Jurkat, Clone E6-1 (cell line): ENCODE data around the gene SIGLEC1.

Experiments used
- DNase-seq: peaks from one replicate; pipeline ENCODE4 v3.0.0-alpha.2; 2011; ENCODE audit warnings: low read depth, low spot score
- H3K4me3 ChIP-seq: 2 replicates; pipeline ENCODE4 v1.5.1; 2011; ENCODE audit warnings: mild to moderate bottlenecking, low read length, control low read depth, moderate library complexity

Gene SIGLEC1

GRCh38 chr20:3730803-3731672, 18.6 kb upstream of the SIGLEC1 start:
- no peak for DNase-seq
- no peak overlapping the region for H3K4me3 ChIP-seq

- H3K4me3 ChIP-seq, result no peak overlapping the region
- DNase-seq, result no peak
Observed at GRCh38 chr20:3729811-3730540, 17.6 kb upstream of the SIGLEC1 start.

GRCh38 chr20:3729378-3729777, 17.0 kb upstream of the SIGLEC1 start:
- DNase-seq, result no peak
- H3K4me3 ChIP-seq, result no peak overlapping the region

- H3K4me3 ChIP-seq, result no peak overlapping the region
- DNase-seq, result no peak
Observed at GRCh38 chr20:3728876-3729275, 16.5 kb upstream of the SIGLEC1 start.

GRCh38 chr20:3728354-3728753, 16.0 kb upstream of the SIGLEC1 start:
- H3K4me3 ChIP-seq, result no peak overlapping the region
- DNase-seq, result no peak

- no peak for DNase-seq
- no peak overlapping the region for H3K4me3 ChIP-seq
Observed at GRCh38 chr20:3727401-3728021, 15.1 kb upstream of the SIGLEC1 start.

- H3K4me3 ChIP-seq, result no peak overlapping the region
- DNase-seq, result no peak
Observed at GRCh38 chr20:3724356-3724755, 12.0 kb upstream of the SIGLEC1 start.

- no peak overlapping the region for H3K4me3 ChIP-seq
- no peak for DNase-seq
Observed at GRCh38 chr20:3723284-3723683, 10.9 kb upstream of the SIGLEC1 start.

GRCh38 chr20:3721912-3722311, 9.5 kb upstream of the SIGLEC1 start:
- no peak overlapping the region for H3K4me3 ChIP-seq
- DNase-seq, result no peak

- no peak overlapping the region for H3K4me3 ChIP-seq
- no peak for DNase-seq
Observed at GRCh38 chr20:3720626-3721025, 8.2 kb upstream of the SIGLEC1 start.

GRCh38 chr20:3720068-3720467, 7.7 kb upstream of the SIGLEC1 start:
- no peak overlapping the region for H3K4me3 ChIP-seq
- no peak for DNase-seq

- no peak overlapping the region for H3K4me3 ChIP-seq
- no peak for DNase-seq
Observed at GRCh38 chr20:3719046-3719445, 6.6 kb upstream of the SIGLEC1 start.

- peak; percentile 30 for DNase-seq
- H3K4me3 ChIP-seq, result no peak overlapping the region
Observed at GRCh38 chr20:3716195-3716834, 3.9 kb upstream of the SIGLEC1 start.

- no peak for DNase-seq
- H3K4me3 ChIP-seq, result no peak overlapping the region
Observed at GRCh38 chr20:3714092-3714491, 1.7 kb upstream of the SIGLEC1 start.

GRCh38 chr20:3711484-3711941, 887 bp downstream of the SIGLEC1 start:
- DNase-seq, result no peak
- H3K4me3 ChIP-seq, result no peak overlapping the region

GRCh38 chr20:3710703-3711483, 1.5 kb downstream of the SIGLEC1 start:
- no peak overlapping the region for H3K4me3 ChIP-seq
- DNase-seq, result peak; percentile 32

- no peak for DNase-seq
- H3K4me3 ChIP-seq, result no peak overlapping the region
Observed at GRCh38 chr20:3710011-3710466, 2.4 kb downstream of the SIGLEC1 start.

- no peak for DNase-seq
- H3K4me3 ChIP-seq, result no peak overlapping the region
Observed at GRCh38 chr20:3707508-3707899, 4.9 kb downstream of the SIGLEC1 start.
